ENCODE data around the gene KIAA0319L.
"Not testable (repeated sequence)": the region's sequence is repeated elsewhere in the genome, so short reads cannot be mapped to it uniquely, and the experiment has no call there.

KIAA0319L gene

DNA sequence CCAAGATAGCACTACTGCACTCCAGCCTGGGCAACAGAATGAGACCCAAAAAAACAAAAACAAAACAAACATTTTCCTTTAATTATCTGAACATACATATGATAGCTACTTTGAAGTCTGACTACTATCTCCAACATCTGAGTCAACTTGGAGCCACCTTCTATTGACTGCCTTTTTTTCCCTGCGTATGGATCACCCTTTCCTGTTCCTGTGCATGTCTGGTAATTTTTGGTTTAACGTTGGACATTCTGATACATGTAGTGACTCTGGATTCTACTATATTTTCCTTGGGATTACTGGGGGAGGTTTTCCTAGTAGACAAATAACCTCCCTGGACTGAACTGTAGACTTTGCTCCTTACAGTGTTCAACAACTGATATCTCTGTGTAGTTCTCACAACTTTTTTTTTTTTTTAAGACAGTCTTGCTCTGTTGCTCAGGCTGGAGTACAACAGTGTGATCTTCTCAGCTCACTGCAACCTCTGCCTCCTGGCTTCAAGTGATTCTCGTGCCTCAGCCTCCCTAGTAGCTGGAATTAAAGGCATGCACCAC lies 70.3 kb downstream of the KIAA0319L start:
- DNase-seq (ENCODE audit: low spot score), result no peak

DNA sequence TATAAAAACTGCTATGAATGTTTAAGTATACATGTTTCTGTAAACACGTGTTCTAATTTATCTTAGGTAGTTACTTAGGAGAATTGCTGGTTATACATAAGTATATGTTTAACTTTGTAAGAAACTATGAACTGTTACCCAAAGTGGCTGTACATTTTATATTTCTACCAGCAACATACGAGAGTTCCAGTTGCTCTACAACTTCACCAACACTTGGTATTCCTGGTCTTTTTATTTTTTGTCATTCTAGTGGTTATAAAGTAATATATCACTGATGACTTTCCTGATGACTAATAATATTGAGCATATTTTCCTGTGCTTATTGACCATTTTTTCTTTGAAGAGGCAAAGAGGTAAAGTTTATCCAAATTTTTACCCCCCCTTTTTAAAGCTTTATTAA lies 76.0 kb downstream of the KIAA0319L start:
- no peak for DNase-seq (ENCODE audit: low spot score)

DNA sequence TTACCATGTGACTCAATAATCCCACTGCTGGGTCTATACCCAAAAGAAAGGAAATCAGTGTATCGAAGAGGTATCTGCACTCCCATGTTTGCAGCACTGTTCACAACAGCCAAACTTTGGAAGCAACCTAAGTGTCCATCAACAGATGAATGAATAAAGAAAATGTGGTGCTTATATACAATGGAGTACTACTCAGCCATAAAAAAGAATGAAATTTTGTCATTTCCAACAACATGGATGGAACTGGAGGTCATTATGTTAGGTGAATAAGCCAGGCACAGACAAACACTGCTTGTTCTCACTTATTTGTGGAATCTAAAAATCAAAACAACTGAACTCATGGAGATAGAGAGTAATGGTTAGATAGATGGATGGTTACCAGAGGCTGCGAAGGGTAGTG lies 79.3 kb downstream of the KIAA0319L start:
- no peak for DNase-seq (ENCODE audit: low spot score)

DNA sequence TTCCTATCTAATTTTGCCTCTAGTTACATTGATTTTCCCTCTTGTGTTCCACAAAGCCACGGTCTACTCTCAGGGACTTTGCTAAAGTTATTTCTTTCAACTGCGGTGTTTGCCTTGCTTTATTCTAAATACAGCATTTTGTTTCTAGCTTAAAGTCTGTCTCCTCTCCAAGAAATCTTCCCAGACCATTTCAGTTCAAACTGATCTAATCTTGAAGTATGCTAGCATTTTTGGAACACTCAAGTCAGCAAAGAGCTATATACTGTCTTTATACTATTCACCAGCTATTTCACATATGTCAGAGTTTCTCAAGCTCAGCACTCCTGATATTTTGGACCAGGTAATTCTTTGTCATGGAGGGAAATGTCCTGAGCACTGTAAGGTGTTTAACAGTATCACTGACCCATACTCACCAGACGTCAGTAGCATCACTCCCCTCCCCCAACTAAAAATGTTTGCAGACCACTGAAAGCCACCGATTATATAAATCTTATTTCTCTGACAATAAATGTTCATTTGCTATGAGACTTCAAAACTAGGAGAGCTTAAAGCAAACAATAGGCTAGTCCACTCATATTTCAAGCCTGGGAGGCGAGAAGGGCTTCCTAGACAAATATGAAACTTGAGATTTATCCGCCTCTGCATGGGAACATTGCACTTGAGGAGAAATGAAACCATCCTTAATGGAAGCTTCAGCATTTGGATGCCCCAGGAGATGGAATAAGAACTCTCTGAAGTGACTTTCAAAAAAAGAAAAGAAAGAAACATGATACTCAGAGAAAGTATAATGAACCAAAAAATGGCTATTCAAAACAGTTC lies 81.1 kb downstream of the KIAA0319L start:
- DNase-seq (ENCODE audit: low spot score), result no peak

DNA sequence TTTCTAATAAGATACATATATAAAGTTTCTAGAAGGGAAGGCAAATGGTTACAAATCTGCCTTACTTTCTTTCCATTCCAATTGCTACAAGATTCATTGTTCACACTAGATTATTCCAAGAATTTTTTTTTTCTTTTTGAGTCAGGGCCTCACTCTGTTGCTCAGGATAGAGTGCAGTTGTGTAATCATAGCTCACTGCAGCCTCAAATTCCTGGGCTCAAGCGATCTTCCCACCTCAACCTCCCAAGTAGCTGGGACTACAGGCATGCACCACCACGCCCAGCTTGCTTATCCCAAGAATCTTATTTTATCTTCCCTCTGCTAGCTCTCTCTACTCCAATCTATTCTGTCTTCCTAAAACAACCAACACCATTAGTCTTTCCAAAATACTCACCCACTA lies 81.8 kb downstream of the KIAA0319L start:
- no peak for DNase-seq (ENCODE audit: low spot score)

DNA sequence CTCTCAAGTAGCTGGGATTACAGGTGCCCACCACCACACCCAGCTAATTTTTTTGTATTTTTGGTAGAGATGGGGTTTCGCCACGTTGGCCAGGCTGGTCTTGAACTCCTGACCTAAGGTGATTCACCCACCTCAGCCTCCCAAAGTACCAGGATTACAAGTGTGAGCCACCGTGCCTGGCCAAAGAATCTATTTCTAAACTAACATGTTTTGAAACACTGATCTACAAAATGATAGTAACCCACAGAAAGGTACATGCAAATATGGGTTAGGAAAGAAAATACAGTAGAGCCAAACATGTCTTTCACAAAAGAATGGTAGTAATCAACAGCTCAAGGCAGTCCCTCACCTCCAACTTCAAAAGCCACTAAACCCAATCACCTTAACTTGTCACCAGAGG lies 84.0 kb downstream of the KIAA0319L start:
- DNase-seq (ENCODE audit: low spot score), result not testable (repeated sequence)

DNA sequence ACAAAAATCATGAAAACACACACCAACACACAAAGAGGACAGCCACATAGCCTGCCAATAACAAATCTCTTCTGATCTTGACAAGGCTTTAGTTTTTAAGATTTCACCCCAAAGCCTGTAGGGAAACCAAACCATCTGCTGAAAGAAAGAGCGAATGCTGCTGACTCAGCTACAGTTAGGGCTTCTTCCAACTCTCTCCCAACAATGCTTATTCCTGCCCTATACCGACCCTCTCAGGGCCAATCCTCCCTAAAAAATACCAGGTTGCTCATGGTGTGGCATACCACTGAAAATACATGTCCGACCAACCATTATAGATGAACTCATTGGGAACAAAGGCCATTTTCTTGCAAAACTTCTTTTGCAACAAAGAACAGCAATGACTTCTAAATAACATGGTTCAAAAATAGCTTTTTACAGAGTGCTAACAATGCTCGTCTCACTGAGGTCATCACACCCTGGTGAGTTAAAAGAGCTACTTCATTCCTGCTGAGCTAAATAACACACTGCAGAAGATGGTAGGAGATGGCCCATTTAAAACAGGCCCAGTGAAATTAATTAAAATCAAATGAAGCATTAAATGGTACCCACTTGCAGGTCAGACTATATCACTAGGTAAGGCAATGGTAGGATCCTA lies 86.1 kb downstream of the KIAA0319L start:
- no peak for DNase-seq (ENCODE audit: low spot score)

DNA sequence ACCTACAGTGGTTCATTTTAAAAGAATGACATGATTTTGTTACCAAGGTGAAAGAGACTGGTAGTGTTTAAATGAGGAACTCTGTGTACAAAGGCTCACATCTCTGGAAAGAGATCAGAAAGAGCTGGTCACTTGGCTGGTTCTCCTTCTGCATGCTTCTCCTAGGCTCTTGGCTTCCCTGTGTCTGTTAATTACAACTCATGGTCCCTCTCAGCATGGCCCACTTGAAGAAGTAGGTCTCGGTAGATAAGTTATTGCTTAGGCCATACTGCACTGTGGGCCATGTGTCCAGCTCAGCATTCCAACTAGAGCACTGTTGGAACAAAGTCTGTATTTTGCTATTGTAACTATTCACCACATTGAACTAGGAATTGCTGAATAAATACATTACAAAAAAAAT lies 91.1 kb downstream of the KIAA0319L start:
- DNase-seq (ENCODE audit: low spot score), result peak; percentile 7

DNA sequence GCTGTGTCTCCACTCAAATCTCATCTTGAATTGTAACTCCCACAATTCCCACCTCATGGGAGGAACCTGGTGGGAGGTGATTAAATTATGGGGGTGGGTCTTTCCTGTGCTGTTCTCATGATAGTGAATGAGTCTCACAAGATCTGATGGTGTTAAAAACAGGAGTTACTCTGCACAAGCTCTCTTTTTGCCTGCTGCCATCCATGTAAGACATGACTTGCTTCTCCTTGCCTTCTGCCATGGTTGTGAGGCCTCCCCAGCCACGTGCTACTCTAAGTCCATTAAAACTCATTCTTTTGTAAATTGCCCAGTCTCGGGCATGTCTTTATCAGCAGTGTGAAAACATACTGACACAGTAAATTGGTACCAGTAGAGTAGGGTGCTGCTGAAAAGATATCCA lies 93.5 kb downstream of the KIAA0319L start:
- not testable (repeated sequence) for DNase-seq (ENCODE audit: low spot score)

DNA sequence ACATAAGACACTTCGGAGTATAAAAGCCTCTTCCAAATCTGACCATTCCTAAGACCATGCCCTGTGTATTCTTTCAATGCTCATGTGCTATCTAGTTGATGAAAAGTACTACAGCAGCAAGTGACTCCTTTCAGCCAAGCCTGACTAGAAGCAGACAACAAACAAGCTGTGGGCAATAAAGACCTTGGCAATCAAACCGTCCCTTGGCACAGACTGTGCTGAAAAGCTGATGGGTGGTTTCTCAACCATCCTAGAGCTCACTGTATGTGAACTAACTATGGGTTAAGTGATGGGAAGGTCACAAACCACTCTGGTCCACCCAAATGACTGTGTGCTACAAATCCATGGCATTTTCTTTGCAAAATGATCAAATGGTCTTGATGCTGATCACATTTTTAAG lies 94.0 kb downstream of the KIAA0319L start:
- no peak for DNase-seq (ENCODE audit: low spot score)

DNA sequence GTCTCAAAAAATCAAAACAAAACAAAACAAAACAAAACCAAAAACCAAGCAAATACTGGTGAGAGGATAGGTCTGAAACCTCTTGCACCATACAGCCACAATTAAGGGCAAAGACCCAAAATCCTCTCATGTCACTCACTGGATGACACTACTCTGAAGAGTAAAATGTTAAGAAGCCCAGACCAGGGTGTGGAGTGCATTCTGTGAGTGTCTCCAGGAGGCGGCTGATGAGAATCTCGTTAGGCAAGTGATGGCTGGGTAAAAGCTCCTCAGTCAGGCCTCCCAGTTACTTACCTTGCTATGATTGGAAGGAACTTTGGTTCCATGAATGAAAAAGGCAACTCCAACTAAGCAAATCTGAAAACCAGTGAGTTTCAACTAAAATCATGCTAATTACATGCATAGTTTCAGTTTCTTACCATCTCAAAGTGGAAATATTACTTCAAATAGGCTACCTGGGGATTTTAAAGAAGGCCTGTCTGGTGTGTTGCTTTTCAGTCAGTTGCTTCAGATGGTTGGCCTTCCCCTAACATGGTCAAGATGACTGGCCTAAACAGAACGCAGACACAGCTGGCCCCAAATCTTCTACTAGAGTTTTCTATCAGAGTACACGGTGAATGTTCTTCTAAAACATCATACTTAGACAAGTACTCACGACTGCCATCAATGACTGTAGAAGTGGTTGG lies 95.1 kb downstream of the KIAA0319L start:
- DNase-seq (ENCODE audit: low spot score), result no peak

DNA sequence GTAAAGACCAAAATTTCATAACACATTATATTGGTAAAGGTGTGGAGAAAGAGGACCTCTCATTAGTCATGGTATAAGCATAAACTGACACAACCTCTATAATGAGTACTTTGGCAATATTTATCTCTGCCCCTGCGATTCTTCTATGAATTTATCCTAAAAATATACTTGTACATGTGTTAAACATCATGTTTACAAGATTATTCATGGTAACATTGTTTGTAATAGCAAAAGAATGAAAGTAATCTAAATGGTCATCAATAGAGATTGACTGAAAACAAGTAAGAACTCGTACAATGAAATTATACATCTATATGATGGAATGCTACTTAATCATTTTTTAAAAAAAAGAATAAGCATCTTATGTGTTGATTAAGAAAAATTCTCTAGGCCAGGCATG lies 96.4 kb downstream of the KIAA0319L start:
- DNase-seq (ENCODE audit: low spot score), result no peak

DNA sequence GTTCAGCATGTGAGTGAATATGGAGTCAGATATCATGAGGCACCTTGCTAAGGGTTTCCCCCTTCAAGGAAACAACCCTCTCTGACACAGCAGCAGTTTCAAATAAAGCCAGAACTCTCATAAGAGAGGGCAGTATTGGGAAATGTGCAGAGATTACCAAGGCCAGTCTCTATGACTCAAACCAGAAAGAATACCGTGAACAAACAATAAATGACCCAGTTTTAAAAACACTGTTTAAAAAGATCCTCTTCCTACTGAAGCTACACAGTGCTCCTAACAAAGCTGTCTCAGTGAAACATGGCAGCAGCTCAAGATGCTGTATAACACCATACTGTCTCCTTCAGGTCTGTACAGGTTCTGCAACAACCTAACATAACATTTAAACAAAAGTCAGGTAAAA lies 102.6 kb downstream of the KIAA0319L start:
- no peak for DNase-seq (ENCODE audit: low spot score)

DNA sequence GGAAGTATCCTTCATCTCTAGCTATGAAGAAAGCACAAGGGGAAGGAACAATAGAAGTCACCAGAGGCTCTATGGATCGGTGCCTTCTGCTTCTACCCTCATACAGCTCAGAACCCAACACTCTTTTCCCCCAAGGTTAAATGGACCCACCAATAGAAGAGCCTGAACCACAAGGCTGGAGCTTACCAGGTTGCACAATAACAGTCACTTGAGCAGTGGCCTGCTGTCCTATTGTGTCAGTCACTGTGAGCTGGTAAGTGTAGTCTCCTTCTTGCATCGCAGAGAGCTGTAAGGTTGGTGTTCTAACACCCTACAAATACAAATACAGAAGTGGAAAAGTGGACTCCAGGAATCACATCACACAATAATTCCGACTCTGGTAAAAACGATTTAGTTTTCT lies 103.0 kb downstream of the KIAA0319L start:
- no peak for DNase-seq (ENCODE audit: low spot score)

DNA sequence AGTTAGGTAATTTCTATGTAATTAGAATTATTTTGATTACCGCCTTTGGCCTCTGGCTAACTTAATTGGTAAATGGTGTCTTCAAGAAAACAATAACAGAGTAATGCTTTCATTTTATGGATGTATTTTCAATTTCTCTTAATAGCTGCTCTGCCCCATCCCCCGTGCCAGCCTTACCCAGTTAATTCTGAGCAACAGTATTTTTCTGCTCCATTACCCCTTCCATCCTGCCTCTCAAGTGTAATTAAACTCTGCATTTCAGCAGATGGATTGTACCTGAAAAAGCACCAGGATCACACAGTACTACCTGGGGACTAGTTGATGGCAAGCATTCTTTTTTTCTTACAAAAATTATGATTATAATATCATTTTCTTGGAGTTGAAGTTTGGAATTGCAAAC lies 104.2 kb downstream of the KIAA0319L start:
- DNase-seq (ENCODE audit: low spot score), result no peak

DNA sequence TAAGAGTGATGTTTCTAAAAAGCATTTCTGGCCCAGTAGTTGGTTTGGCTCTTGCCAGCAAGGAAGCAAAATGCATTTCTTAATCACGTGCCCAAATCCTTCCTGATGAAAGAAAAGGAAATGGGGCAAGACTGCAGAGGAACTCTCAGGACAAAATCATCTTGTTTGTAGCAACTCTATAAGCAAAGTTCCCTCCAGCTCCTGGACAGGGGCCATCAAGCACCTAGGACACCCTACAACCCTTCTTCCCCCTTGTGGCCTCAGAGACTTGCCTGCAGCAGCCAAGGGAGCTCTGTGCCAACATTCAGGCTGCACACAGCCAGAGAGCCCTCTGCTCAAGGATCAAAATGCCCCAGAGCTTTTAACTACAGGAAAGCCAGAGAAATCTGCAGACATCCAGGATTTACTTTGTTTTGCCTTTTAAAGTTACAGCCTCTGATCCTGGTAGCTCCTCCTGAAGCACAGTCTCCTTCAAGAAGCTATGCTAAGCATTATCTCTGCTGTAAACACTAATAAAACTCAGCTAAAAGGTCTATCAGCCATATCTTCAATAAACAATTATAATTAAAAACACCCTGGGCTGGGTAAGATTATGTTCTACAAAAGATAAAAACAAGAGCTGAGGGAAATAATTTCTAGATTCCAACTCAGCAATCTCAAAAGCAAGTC lies 105.0 kb downstream of the KIAA0319L start:
- no peak for DNase-seq (ENCODE audit: low spot score)

DNA sequence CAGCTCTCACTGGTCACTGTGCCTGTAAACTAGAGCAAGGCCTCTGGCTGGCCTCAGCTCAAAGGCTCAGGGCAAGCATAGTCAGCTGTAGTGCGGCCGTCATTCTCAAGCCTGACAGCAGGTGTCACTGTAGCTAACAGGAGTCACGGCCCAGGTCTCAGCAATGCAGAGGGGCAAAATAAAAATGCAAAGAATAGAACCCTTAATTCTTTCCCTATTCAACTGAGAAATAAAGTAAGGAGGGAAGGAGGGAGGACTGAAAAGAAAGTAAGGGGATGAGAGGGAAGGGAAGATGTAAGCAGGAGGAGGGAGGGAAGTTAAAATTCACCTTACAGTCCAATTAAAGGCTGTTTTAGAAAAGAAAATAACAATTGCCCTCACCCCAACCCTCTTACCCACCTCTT lies 106.1 kb downstream of the KIAA0319L start:
- DNase-seq (ENCODE audit: low spot score), result peak; percentile 83

DNA sequence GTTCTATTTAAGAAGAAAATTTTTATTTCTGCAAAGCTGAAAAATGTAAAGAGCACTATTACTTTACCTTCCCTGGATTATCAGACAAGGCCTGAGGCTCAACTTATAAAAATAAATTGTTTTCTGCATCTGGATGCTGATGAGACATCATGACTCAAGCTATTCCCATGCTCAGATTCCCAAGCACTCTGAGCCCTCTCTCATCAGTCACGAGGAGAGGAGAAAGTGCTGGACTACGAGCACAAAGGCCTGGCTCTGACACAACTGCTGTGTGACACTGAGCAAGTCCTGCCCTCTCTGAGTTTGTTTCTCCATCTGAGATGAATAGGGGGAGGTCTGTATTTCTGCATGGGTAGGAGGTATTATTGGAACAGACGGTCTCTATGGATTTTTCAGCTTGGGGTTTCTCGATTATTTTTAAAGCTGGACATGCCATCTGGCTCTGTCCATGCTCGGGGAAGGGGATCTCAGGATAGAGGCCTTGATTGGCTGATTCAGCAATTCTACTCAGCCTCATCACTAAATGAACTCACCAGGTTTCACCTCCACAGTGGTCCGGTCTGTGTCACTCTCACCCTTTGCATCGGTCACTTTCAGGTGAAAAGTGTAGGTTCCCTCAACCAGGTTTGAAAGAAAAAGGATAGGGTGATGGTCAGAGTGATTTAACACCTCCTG lies 107.7 kb downstream of the KIAA0319L start:
- no peak for DNase-seq (ENCODE audit: low spot score)

DNA sequence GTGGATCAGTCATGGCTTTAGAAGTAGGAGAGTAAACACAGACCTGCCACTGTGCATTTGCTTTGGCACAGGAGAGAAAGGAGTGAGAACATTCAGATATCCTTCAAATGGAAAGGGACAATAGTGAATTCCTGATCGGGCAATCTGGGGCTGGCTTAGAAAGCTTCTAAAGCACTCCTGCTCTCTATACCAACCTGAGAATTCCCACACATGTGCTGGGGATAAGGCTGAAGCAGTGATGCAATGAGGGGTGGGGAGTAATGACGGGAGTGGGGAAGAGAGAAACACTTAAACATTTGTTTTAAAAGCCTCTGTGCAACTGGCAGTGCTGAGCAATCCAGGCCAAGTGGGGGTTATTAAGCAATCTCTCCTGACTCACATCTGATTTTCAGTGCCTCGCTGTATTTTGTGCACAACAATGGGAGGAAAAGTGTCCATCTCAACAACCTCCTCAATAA lies 108.8 kb downstream of the KIAA0319L start:
- DNase-seq (ENCODE audit: low spot score), result no peak

DNA sequence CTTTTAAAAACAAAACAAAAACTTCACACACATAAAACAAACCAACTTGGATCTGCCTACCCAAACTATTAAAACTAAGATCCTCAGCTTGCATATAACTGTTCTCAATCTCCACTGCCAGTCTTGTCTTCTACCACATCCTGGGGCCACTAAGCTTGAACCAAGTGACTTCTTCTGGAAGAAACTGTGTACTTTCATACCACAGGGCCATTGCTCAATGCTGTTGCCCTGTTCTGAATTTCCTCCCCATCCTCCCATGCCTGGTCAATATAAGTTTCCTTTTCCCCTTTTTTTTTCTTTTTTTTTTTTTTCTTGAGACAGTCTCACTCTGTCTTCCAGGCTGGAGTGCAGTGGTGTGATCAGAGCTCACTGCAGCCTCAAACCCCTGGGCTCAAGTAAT lies 109.9 kb downstream of the KIAA0319L start:
- no peak for DNase-seq (ENCODE audit: low spot score)

DNA sequence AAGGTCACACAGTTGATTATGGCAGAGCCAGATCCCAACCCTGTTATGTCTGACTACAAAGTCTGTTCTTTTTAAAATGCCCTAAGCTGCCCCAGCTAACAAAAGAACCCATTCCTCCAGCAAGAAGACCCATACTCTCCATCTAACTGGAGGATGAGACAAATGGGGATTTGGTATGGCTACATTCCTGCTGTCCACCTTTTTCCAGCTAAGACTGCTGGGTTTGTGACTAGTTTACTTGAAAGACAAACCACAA lies 112.8 kb downstream of the KIAA0319L start:
- DNase-seq (ENCODE audit: low spot score), result no peak
